Astrocyte (in vitro differentiated cells and primary cell): Measurements from ENCODE around the gene IRF9. TPM values are rescaled to one million over a fixed set of nuclear protein-coding genes. Genes with fewer than 3 reads are reported as not detected.

Source experiments
- DNase-seq: peaks from one replicate; pipeline ENCODE4 v3.0.0-alpha.2; 2010; ENCODE audit warnings: low read depth
- FAIRE-seq: peaks from 2 replicates; lab custom pipeline; 2011; peaks lifted over from hg19 to GRCh38; lab: Jason Lieb, UNC
- H2AFZ ChIP-seq: 2 replicates; pipeline ENCODE4 v1.6.0; 2012; ENCODE audit warnings: low read depth, low read length, inconsistent platforms
- H3K27ac ChIP-seq: 2 replicates; pipeline ENCODE4 v1.5.1; 2011; ENCODE audit warnings: low read depth, low read length, inconsistent platforms
- H3K27me3 ChIP-seq: 2 replicates; pipeline ENCODE4 v1.6.0; 2011; ENCODE audit warnings: low read length, inconsistent platforms; ENCODE audit not compliant: insufficient read depth
- H3K36me3 ChIP-seq: 2 replicates; pipeline ENCODE4 v1.5.1; 2011; ENCODE audit warnings: low read length, inconsistent platforms; ENCODE audit not compliant: insufficient read depth
- H3K4me1 ChIP-seq: 2 replicates; pipeline ENCODE4 v1.5.1; 2011; ENCODE audit warnings: low read length, inconsistent platforms; ENCODE audit not compliant: insufficient read depth
- H3K4me2 ChIP-seq: 2 replicates; pipeline ENCODE4 v1.6.0; 2012; ENCODE audit warnings: low read length, inconsistent platforms
- H3K4me3 ChIP-seq: 2 replicates; pipeline ENCODE4 v1.5.1; 2011; ENCODE audit warnings: low read depth, mild to moderate bottlenecking, low read length, inconsistent platforms; ENCODE audit not compliant: insufficient read depth
- H3K79me2 ChIP-seq: 2 replicates; pipeline ENCODE4 v1.6.0; 2012; ENCODE audit warnings: mild to moderate bottlenecking, low read length, inconsistent platforms; ENCODE audit not compliant: insufficient read depth
- H3K9ac ChIP-seq: 2 replicates; pipeline ENCODE4 v1.6.0; 2012; ENCODE audit warnings: mild to moderate bottlenecking, low read length, inconsistent platforms
- H3K9me3 ChIP-seq: 2 replicates; pipeline ENCODE4 v1.5.1; 2012; ENCODE audit warnings: low read depth, mild to moderate bottlenecking, low read length, inconsistent platforms; ENCODE audit not compliant: insufficient read depth
- H4K20me1 ChIP-seq: 2 replicates; pipeline ENCODE4 v1.6.0; 2012; ENCODE audit warnings: low read length, inconsistent platforms; ENCODE audit not compliant: insufficient read depth
- H3K27ac Mint-ChIP-seq: one replicate; pipeline ENCODE4 v1.8.0; 2021; ENCODE audit warnings: mild to moderate bottlenecking, mixed read lengths; ENCODE audit not compliant: unreplicated experiment
- H3K27me3 Mint-ChIP-seq: one replicate; pipeline ENCODE4 v1.8.0; 2021; ENCODE audit warnings: low read depth, mixed read lengths; ENCODE audit not compliant: unreplicated experiment
- H3K36me3 Mint-ChIP-seq: one replicate; pipeline ENCODE4 v1.8.0; 2021; ENCODE audit warnings: low read depth, mixed read lengths; ENCODE audit not compliant: unreplicated experiment
- H3K4me1 Mint-ChIP-seq: one replicate; pipeline ENCODE4 v1.8.0; 2021; ENCODE audit warnings: low read depth, mixed read lengths; ENCODE audit not compliant: unreplicated experiment
- H3K4me3 Mint-ChIP-seq: one replicate; pipeline ENCODE4 v1.8.0; 2021; ENCODE audit warnings: mild to moderate bottlenecking, moderate library complexity, mixed read lengths; ENCODE audit not compliant: unreplicated experiment
- H3K9me3 Mint-ChIP-seq: one replicate; pipeline ENCODE4 v1.8.0; 2021; ENCODE audit warnings: mild to moderate bottlenecking, mixed read lengths; ENCODE audit not compliant: unreplicated experiment
- EZH2 ChIP-seq: IDR thresholded peaks from 2 replicates; pipeline ENCODE4 v1.6.1; 2012; ENCODE audit warnings: mild to moderate bottlenecking, low read length, inconsistent platforms; ENCODE audit not compliant: insufficient read depth
- total RNA-seq: library from RNA; stranded (reverse); gene quantifications from 2 replicates; pipeline ENCODE4 v1.2.1, GENCODE V29; 2021
- TF ChIP-seq, protein P1 (sequence below): IDR thresholded peaks from 2 replicates; pipeline ENCODE4 v1.5.1; 2011; ENCODE audit warnings: low read depth, mild to moderate bottlenecking, inconsistent platforms, low read length, moderate library complexity; ENCODE audit not compliant: insufficient read depth

Gene IRF9
- total RNA-seq, 1 donor from 2014 or later = 76.0 TPM

DNA sequence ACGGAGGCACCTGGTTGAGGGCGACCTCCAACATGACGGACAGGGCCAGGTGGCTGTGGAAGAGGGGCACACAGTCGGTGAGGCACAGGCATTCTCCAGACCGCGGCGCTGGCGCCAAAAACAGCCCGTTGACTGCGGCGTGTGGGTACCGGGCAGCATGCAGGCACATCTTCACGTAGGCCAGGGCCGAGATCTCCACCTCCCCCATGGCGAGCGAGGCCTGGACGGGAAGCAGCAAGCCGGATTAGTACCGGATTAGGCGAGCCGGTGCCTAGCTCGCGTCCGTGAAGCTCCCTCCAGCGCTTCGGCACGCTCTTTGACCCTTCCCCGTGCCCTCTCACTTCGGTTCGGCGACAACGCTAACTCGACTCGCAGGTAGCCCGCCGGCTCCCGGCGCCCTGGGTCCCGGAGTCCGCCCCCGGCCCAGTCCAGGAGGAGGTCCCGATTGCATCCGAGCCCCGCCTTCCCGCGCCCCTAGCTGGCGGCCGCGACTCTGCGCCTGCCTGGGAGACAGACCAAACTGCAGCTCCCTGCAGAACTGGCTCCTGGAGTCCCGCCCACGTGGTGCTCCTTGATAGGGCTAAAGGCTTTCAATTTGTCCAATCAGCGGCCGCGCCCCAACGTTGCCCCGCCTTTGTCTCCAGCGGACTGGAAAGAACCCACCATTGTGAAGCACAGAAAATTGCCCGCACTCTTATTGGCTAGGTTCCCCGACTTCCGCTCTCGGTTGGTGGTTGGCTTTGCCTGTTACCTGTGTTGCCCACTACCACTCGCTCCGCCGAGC lies 19.8 kb upstream of the IRF9 start, which contains the start of gene EMC9:
Gene EMC9, minus strand, starts transcription at position 495 of the 784 bp plus-strand sequence. Its CDS starts 287 bp downstream, at position 208.
- no peaks in the 10 kb centered on the region for H3K27me3 ChIP-seq
- peaks cover 29% of the 10 kb centered on the region for H3K4me1 ChIP-seq
- TF ChIP-seq EZH2 = no peak
- TF ChIP-seq, protein P1, sequence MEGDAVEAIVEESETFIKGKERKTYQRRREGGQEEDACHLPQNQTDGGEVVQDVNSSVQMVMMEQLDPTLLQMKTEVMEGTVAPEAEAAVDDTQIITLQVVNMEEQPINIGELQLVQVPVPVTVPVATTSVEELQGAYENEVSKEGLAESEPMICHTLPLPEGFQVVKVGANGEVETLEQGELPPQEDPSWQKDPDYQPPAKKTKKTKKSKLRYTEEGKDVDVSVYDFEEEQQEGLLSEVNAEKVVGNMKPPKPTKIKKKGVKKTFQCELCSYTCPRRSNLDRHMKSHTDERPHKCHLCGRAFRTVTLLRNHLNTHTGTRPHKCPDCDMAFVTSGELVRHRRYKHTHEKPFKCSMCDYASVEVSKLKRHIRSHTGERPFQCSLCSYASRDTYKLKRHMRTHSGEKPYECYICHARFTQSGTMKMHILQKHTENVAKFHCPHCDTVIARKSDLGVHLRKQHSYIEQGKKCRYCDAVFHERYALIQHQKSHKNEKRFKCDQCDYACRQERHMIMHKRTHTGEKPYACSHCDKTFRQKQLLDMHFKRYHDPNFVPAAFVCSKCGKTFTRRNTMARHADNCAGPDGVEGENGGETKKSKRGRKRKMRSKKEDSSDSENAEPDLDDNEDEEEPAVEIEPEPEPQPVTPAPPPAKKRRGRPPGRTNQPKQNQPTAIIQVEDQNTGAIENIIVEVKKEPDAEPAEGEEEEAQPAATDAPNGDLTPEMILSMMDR = peak; percentile 3
- H3K9me3 ChIP-seq = no peaks in the 10 kb centered on the region
- peaks cover 21% of the 10 kb centered on the region for H3K36me3 Mint-ChIP-seq
- FAIRE-seq = no peak
- H3K27ac ChIP-seq = peak within 1 kb of the TSS; percentile 81
- no peaks in the 10 kb centered on the region for H3K9me3 Mint-ChIP-seq
- peaks cover 54% of the 10 kb centered on the region for H3K79me2 ChIP-seq
- H3K27me3 Mint-ChIP-seq = no peaks in the 10 kb centered on the region
- peak within 1 kb of the TSS; percentile 97 for H3K4me2 ChIP-seq
- peak within 1 kb of the TSS; percentile 90 for H3K9ac ChIP-seq
- peak within 1 kb of the TSS; percentile 88 for H2AFZ ChIP-seq
- peak within 1 kb of the TSS; percentile 74 for H3K27ac Mint-ChIP-seq
- H3K4me3 ChIP-seq = peak within 1 kb of the TSS; percentile 85
- peak; percentile 99 for DNase-seq
- peaks cover 40% of the 10 kb centered on the region for H3K4me1 Mint-ChIP-seq
- H3K4me3 Mint-ChIP-seq = peak within 1 kb of the TSS; percentile 96
- peaks cover 14% of the 10 kb centered on the region for H3K36me3 ChIP-seq
- peaks cover 16% of the 10 kb centered on the region for H4K20me1 ChIP-seq

DNA sequence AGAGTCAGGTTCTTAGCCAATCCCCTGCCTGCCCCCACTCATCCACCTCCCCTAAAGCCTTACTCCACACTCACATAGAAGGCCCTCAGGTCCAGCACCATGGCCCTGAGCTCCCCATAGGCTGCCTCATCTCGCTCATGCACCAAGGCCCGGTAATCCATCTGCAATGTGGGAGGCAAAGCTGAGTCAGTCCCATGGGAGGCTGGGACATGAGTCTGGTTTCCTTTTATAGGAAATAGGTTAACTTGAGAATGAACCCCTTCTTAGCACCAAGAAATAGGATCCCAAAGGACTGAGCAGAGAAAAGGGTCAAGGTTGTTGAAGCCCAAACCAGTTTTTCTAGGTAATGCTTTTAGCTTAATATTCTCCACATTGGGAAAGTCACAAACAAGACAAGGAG lies 17.6 kb upstream of the IRF9 start:
- peak overlapping the region; percentile 43 for H3K27ac ChIP-seq
- H3K9me3 ChIP-seq = no peaks in the 10 kb centered on the region
- H3K4me3 ChIP-seq = no peak overlapping the region
- no peak overlapping the region for H3K9ac ChIP-seq
- peaks cover 9% of the 10 kb centered on the region for H3K36me3 ChIP-seq
- H2AFZ ChIP-seq = no peak overlapping the region
- peak overlapping the region; percentile 0 for H3K4me2 ChIP-seq
- peaks cover 8% of the 10 kb centered on the region for H3K36me3 Mint-ChIP-seq
- peak overlapping the region; percentile 86 for H3K27ac Mint-ChIP-seq
- no peak for DNase-seq
- H4K20me1 ChIP-seq = peaks cover 22% of the 10 kb centered on the region
- peaks cover 35% of the 10 kb centered on the region for H3K4me1 Mint-ChIP-seq
- peak overlapping the region; percentile 50 for H3K4me3 Mint-ChIP-seq
- no peak for TF ChIP-seq EZH2
- TF ChIP-seq, protein P1 = no peak
- peaks cover 57% of the 10 kb centered on the region for H3K79me2 ChIP-seq
- no peaks in the 10 kb centered on the region for H3K9me3 Mint-ChIP-seq
- H3K27me3 Mint-ChIP-seq = no peaks in the 10 kb centered on the region
- peaks cover 30% of the 10 kb centered on the region for H3K4me1 ChIP-seq
- H3K27me3 ChIP-seq = no peaks in the 10 kb centered on the region
- FAIRE-seq = no peak

DNA sequence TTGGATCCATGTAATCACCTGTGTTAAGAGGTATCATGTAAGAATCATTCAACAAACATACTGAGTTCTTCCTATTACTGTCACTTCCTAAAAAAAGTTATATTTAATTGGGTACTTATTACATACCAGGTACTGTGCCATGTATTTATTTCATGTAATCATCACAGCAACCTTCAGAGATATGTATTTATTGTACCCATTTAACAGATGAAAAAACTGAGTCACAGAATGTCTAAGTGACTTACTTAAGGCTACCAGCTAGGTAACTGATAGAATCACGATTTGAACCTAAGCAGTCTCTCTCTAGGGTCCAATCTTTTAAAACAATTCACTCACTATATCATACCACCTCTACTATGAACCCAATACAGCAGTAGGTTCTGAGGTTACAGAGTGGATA lies 16.6 kb upstream of the IRF9 start:
- H3K27ac ChIP-seq = no peak overlapping the region
- Mint-ChIP-seq H3K9me3 (no peaks in the 10 kb centered on the region), H3K27me3 (no peaks in the 10 kb centered on the region), H3K4me1 (peaks cover 35% of the 10 kb centered on the region), H3K36me3 (peaks cover 2% of the 10 kb centered on the region), H3K27ac (no peak overlapping the region), H3K4me3 (peak overlapping the region; percentile 75)
- peaks cover 59% of the 10 kb centered on the region for H3K79me2 ChIP-seq
- H3K4me2 ChIP-seq = no peak overlapping the region
- H4K20me1 ChIP-seq = peaks cover 21% of the 10 kb centered on the region
- H3K4me1 ChIP-seq = peaks cover 31% of the 10 kb centered on the region
- H3K27me3 ChIP-seq = no peaks in the 10 kb centered on the region
- H3K4me3 ChIP-seq = no peak overlapping the region
- no peak overlapping the region for H2AFZ ChIP-seq
- no peak overlapping the region for H3K9ac ChIP-seq
- no peaks in the 10 kb centered on the region for H3K9me3 ChIP-seq
- DNase-seq = no peak
- peaks cover 9% of the 10 kb centered on the region for H3K36me3 ChIP-seq
- no peak for FAIRE-seq
- TF ChIP-seq EZH2 = no peak
- TF ChIP-seq, protein P1 = no peak
